Activated CD4-positive, alpha-beta T cell treated with anti-CD3 and anti-CD28 coated beads, Interleukin-2, amount 50 U/mL, for 24 hours (primary cell): ENCODE results near the gene EVL.
"Not testable (repeated sequence)": the region's sequence is repeated elsewhere in the genome, so short reads cannot be mapped to it uniquely, and the experiment has no call there.

Source experiments
- DNase-seq, 2 donors: peaks; one replicate each; pipeline ENCODE4 v3.0.0-alpha.2; 2020; ENCODE audit warnings: low read depth in 1 of 2, low spot score in 1 of 2

EVL gene

GRCh38 chr14:100159865-100160533 is 94.8 kb downstream of the EVL start:
- no peak for DNase-seq

DNA sequence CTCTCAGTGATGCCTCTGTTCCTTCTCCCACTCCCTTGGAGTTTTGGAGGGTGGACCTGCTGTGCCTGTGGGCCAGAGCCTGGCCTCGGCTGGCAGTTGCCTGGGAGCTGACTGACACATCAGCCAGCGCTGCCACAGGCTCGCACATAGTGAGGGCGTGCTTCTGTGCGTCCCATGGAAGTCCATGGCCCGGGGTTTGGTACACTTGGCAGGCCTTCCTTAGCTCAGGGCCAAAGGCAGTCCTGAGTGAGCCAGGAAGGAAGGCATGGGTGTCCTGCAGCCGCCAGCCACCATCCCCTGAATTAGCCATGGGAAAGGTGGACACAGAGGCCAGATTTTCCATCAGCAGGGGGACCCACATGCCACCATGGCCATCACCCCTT is 95.3 kb downstream of the EVL start:
- DNase-seq, result no peak

DNA sequence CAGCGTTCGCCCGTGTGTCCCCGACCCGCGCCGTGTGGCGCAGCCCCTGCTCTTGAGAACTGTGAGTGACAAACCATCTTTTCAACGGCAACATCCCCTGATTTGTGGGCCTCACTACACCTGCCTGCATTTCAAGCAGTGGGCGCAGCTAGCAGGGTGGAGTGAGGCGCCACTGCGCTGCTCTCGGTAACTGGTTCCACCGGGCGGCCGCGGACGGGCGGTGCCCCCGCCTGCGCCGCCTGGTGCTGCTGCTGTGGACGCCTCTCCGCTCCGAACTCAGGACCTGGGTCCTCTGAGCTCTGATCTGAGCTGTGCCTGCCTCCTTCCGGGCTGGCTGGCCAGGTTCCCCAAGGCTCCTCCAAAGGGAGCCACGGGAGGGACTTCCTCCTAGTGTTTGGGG is 100.2 kb downstream of the EVL start:
- no peak for DNase-seq

DNA sequence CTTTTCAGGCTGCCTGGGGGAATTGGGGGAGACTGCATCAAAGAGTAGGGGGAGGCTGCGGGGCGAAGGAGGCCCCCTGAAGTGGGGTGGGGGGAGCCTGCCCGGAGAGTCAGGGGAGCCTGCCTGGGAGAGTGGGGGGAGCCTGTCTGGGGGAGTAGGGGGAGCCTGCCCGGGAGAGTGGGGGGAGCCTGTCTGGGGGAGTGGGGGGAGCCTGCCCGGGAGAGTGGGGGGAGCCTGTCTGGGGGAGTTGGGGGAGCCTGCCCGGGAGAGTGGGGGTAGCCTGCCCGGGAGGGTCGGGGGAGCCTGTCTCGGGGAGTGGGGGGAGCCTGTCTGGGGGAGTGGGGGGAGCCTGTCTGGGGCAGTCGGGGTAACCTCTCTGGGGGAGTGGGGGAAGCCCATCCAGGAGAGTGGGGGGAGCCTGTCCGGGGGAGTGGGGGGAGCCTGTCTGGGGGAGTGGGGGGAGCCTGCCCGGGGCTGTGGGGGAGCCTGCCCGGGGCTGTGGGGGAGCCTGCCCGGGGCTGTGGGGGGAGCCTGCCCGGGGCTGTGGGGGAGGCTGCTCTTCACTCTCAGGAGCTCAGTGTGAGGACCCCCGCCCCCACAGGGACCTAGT is 100.7 kb downstream of the EVL start:
- no peak for DNase-seq

DNA sequence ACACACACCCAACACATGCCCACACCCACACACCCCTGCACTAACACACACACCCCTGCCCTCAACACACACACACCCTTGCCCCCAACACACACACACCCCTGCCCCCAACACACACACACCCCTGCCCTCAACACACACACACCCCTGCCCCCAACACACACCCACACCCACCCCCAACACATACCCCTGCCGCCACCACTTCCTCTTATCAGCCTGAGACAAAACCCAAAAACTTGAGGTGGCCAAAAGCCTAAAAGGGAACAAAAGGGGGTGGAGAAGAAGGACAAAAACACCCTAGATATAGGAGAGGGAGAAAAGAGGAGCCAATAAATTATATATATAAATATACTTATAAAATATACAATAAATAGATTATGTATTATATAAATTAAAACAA is 103.3 kb downstream of the EVL start:
- no peak for DNase-seq

DNA sequence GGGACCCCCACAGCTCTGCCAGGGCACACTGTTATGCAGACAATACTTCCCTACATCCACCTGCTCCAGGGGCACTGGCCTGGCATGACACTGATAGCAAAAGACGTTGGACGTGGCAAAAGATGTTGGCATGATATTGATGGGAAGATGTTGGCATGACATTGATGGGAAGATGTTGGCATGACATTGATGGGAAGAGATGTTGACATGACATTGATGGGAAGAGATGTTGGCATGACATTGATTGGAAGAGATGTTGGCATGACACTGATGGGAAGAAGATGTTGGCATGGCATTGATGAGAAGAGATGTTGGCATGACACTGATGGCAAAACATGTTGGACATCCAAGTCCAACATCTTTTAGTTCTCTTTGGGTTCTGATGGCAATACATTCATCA is 105.7 kb downstream of the EVL start:
- no peak for DNase-seq

DNA sequence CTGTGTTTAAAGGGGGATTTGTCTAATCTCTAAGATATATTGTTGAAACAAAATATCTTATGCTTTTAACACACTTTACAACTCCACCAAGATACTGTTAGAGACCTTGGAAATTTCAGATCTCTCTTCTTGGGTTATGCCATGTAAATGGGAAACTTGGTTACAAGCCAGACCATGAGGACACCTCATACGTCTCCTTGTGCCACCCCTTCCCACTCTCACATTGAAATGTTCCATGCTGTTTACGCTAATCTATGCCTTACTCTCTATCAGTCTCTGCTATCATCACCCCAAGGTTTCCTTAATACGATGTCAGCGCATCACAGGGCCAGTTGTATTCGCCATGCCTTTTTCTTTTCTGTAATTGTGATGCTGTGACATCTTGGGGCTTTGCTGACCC is 107.6 kb downstream of the EVL start:
- no peak for DNase-seq

DNA sequence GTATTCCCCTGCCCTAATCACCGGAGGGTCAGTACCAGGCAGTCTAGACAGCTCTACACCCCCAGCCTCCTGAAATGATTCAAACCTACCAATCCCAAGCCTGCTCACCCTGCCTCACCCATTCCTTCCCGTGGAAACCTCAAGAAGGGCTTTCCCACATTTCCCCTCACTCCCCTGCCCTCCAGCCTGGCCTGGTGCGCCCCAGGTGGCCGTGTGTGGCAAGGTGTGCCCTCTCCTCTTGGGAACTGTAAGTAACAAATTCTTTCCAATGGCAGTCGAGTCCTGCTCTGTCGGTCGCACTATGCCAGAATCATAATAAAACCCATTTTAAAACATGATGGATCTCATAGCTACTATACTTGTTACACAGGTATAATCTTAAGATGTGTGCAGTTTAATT is 108.1 kb downstream of the EVL start:
- no peak for DNase-seq

DNA sequence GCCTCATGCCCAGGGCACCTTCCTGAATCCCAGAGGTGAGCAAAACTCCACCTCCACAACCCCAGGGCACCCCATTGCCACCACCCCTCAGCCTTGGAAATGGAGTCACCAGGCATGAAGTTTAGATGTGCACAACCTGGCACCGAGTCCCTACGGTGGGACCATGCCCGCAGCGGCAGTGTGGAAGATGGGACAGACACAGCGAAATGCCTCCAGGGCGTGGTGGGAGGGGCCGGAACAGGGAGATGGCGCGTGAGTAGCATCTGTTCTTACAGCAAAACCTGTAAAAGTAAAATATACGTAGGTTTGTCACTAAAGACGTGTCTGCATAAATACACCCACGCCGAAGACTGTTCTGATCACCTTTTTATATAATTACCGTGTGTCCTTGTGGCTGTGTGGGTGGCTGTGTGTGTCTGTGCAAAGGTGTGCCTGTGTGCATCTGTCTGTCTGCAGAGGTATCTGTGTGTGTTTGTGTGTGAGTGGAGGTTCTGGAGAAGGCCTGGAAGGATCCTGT is 111.6 kb downstream of the EVL start:
- DNase-seq, result no peak

- DNase-seq, result no peak
These were observed 113.5 kb downstream of the EVL start for GRCh38 chr14:100178691-100179090.

DNA sequence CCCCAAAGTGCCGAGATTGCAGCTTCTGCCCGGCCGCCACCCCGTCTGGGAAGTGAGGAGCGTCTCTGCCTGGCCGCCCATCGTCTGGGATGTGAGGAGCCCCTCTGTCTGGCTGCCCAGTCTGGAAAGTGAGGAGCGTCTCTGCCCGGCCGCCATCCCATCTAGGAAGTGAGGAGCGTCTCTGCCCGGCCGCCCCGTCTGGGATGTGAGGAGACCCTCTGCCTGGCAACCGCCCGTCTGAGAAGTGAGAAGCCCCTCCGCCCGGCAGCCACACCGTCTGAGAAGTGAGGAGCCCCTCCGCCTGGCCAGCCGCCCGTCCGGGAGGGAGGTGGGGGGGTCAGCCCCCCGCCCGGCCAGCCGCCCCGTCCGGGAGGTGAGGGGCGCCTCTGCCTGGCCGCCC is 115.4 kb downstream of the EVL start:
- DNase-seq, result not testable (repeated sequence)

DNA sequence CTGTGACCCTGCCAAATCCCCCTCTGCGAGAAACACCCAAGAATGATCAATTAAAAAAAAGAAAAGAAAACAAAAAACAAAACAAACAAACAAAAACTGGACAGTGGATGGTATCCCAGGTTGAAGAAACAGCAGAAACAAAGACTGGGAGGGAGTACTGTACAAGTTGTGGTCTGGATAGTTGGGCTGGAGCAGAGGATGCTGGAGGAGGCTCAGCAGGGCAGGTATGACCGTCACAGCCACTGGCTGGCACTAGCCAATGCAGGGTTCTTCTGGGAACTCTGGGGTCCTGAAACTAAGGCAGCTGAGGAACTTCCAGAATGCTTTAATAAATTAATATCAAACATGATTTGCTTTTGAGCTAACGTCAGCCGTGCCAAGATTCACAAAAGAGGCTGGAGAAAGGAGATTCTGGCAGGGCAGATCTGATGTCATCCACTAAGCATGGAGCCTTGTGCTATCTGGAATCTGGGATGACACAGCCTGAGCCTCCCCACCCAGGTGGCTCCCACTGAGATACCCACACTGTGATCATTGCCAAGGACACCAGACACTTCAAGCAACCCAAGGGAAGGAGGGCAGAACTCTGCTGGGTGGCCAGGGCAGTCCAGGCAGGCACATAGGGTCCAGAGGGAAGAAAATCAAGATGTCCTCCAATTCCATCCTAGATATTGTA is 116.8 kb downstream of the EVL start:
- not testable (repeated sequence) for DNase-seq

DNA sequence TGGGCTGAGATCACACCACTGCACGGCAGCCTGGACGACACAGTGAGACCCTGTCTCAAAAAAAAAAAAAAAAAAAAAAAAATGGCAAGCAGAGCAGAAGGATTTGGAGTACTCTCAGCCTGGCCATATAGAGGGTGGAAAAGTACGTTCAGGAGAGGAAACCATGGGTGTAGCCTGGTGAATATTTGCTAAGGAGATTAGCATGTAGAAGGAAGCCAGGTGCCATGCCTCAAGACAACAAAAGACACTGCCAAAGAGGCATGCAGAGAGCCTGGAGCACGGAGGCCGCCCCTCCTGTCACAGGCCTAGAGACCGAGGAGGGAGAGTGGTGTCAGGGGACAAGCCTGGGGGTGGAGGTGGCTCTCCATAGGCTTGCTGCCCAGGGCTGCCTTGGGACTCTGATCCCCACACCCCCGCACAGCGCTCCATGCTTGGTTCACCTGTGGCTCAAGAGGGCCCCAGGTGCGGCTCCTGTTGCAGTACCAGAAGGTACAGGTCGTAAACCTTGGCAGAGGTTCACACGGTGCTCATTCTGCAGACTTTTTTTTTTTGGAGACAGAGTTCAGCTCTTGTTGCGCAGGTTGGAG is 122.1 kb downstream of the EVL start:
- DNase-seq, result no peak

GRCh38 chr14:100188392-100189030 is 123.3 kb downstream of the EVL start:
- no peak for DNase-seq

- DNase-seq, result no peak
These were observed 124.9 kb downstream of the EVL start for GRCh38 chr14:100190126-100190525.

DNA sequence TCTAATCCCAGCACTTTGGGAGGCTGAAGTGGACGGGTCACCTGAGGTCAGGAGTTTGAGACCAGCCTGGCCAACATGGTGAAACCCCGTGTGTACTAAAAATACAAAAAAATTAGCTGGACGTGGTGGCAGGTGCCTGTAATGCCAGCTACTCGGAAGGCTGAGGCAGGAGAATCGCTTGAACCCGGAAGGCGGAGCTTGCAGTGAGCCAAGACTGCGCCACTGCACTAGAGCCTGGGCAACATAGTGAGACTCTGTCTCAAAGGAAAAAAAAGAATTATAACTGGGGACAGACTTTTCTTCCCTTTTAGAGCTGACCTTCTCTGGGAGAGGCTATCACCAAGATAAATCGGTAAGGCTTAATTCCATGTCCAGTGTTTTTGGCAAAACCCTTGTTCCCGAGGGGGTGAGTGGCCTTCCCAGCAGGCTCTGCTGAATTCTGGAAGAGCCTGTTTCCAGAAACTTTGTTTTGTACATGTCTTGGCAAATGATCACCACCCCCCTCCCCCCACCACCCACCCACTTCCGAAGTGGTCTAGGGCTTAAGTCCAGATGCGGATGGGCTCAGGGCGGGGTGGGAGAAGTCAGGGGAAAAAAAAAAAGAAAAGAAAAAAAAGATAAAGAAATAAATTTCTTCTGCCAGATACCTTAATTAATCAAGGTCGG is 126.5 kb downstream of the EVL start:
- no peak for DNase-seq

- no peak for DNase-seq
These were observed 127.0 kb downstream of the EVL start for GRCh38 chr14:100192250-100192671.

GRCh38 chr14:100192672-100193416 is 127.6 kb downstream of the EVL start:
- peak; percentile 99 for DNase-seq
